GM18867 (cell line): ENCODE data around the gene P2RY11.
A peak's percentile ranks its signal among the peaks of the same experiment; 100 is the strongest.

Source experiments
- ATAC-seq: cut with Tn5 transposase; IDR thresholded peaks from one replicate; pipeline ENCODE4 v1.9.1; 2021; ENCODE audit warnings: mild to moderate bottlenecking, moderate library complexity; ENCODE audit not compliant: unreplicated experiment

Gene P2RY11

GRCh38 chr19:10092648-10093294, 18.7 kb upstream of the P2RY11 start:
- ATAC-seq = no peak

- no peak for ATAC-seq
Measured at GRCh38 chr19:10093295-10094186, 18.0 kb upstream of the P2RY11 start.

GRCh38 chr19:10095622-10095947, 15.9 kb upstream of the P2RY11 start:
- ATAC-seq = no peak

- ATAC-seq = peak; percentile 82
Measured at GRCh38 chr19:10095948-10096614, 15.4 kb upstream of the P2RY11 start.

DNA sequence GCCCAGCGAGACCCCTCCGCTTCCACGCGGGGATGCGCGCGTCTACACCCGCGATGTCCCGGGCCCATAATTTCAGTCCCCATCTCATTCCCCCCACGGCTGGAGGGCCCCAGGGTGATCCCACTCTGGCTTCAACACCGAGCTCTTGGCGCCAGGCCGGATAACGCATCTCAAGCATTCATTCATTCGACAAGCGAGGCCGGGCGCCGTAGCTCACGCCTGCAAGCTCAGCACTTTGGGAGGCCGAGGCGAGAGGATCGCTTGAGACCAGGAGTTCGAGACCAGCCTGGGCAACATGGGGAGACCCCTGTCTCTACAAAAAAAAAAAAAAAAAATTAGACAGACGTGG, 14.9 kb upstream of the P2RY11 start:
- no peak for ATAC-seq

GRCh38 chr19:10100163-10100785, 11.2 kb upstream of the P2RY11 start:
- ATAC-seq = no peak

DNA sequence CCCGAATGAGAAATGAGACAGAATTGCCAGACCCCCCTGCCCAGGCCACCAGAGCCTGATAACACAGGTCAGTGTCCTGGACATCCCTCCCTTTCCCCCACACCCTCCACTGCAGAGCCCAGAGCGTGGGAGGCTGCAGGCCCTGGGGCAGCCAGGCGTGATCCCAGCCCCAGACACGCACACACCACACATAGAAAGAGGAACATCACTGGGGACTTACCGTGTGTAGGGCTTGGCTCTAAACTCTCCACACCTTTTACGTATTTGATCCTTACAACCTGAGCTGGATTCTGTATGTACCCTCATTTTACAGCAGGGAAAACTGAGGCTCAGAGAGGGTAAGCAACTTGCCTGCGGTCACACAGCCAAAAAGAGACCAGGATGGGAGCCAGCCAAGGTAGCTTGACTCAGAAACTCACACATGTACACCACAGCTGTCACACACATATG, 8.7 kb upstream of the P2RY11 start:
- no peak for ATAC-seq

DNA sequence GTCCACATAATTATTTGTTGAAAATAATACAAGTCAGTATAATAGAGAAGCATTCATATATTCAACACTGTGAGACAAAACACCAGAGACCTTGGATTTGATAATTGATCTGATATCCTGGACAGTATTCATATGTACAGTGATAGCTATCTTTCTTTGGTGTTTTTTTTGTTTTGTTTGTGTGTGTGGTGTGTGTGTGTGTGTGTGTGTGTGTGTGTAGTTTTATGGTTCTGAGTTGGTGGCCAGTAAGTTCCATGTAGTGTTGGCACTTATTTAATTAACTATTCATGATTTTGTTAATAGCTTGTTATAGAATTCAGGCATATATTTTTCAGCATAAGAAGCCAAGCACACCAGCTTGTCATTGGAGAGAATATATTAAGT, 7.4 kb upstream of the P2RY11 start:
- ATAC-seq = no peak

DNA sequence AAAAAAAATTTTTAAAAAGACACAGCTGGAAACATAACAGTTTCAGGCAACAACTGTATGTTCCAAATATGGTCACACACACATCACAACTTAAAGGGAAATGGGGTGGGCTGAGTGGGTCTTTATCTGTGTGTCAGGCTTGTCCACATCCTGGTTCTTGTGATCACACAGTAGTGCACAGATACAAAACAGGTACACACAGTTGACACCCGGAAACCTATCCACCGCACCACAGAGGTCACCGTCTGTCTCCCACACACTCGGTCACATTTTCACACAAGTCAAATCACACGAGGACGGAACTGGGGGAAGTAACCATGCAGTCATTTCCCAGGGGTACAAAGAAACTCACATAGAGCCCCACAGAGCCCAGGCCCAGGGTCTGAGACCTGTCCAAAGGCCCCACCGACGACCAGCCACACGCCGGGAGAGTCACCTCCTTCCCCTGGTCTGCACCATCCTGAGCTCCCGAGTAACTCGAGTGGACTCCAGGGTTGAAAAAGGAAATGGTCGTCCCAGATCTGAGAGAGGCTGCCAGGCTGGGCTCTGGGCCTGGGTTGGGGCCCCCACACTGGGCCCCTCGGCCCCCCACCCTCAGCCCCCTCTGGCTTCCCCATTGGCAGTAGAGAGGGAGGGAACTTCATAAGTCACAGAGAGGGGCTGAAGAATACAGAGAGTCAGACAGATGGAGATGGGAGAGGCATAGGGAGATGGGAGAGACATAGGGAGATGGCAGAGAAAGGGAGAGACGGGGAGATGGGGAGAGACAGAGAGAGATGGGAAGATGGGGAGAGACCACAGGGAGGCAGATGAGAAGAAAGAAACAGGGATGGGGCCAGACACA, 6.6 kb upstream of the P2RY11 start:
- peak; percentile 48 for ATAC-seq

DNA sequence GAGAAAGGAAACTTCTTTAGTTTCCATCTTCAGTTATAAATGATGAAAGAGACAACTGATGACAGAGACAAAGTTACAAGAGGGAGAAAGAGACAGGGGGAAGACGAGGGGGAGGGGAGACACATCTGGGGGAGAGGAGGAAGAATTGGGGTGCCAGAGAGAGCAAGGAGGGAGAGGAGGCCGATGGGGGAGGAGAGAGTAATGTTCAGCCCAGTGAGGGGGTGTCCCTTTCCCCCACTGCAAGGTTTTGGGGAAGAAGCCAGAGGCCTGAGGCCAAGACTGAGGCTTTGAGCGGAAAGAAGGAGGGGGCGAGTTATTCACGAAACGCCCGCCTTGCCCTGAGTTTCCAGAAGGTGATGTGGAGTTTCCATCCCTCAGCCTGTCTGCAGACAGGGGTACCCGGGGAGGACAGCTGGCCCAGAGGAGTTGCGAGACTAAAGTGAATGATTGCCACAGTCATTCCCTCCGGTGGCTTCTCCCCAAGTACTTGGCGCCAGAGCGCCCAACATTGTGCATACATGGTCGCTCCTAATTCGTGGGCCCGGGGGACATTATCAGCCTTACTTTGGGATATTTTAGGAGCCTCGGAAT, 5.9 kb upstream of the P2RY11 start:
- ATAC-seq = peak; percentile 12

DNA sequence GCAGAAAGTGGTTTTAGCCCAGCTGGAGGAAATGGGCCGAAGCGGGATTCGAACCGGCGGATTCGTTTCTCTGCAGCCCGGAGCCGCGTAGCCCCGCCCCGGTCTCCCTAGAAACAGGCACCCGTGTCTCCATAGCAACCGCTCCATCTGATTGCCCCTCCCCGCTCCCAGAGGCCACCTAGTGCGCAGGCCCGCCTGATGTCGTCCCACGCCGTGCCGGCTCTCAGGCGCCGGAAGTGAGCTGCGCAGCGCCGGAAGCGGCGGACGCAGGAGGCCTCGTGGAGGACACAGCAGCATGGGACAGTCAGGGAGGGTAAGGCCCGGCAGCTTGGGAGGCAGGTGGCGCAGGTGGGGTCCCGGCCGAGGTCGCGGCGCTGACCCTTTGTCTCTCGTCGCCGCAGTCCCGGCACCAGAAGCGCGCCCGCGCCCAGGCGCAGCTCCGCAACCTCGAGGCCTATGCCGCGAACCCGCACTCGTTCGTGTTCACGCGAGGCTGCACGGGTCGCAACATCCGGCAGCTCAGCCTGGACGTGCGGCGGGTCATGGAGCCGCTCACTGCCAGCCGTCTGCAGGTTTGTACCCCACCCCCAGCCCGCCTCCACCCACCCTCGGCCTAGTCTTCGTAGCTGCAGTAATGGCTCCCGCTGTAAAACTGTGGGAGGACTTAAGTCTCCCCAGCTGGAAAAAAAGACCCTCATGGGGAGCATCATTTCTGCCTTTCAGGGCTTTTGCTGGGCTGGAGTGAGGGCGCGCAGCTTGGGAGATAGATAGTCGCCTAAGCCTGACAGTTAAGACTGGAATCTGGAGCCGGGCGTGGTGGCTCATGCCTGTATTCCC, 5.2 kb upstream of the P2RY11 start, which contains the start of gene PPAN:
TSS of gene PPAN (plus strand) at position 263 of the 837 bp plus-strand sequence. CDS start at position 296, 33 bp downstream.
- ATAC-seq = peak; percentile 44

- ATAC-seq = no peak
Measured at GRCh38 chr19:10107254-10107653, 4.2 kb upstream of the P2RY11 start.

- no peak for ATAC-seq
Measured at GRCh38 chr19:10107817-10108367, 3.6 kb upstream of the P2RY11 start.

DNA sequence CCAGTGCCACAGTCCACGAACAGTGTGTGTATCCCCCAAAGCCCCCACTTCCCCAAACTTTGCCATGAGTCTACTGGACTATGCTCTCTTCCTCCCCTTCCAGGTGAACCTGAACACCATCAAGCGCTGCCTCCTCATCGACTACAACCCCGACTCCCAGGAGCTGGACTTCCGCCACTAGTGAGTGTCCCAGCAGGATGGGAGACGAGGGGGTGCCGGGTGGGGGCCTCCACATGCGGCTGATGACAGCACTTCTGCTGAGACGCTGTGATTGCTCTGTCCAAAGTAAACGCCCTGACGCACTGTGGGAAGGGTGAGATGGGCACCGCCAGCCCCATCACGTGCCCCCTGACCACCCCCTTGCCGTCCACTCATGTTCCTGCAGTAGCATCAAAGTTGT, 2.0 kb upstream of the P2RY11 start:
- ATAC-seq = no peak

- no peak for ATAC-seq
Measured at GRCh38 chr19:10110076-10110971, 1.2 kb upstream of the P2RY11 start.

DNA sequence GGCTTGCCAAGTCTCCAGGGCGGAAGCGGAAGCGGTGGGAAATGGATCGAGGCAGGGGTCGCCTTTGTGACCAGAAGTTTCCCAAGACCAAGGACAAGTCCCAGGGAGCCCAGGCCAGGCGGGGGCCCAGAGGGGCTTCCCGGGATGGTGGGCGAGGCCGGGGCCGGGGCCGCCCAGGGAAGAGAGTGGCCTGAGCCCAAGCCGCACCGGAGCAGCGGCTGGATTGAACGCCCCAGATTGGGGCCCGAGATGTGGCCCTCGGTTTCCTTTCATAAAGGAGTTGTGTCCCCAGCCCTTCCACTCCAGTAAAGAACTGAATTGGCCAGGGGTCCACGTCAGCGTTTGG, 548 bp upstream of the P2RY11 start:
- ATAC-seq = no peak

- ATAC-seq = no peak
Measured at GRCh38 chr19:10112037-10112761, 706 bp downstream of the P2RY11 start.
